CD4-positive, alpha-beta T cell treated with Interleukin-21 for 1 hour (primary cell): ENCODE results near the gene EMX1.

Source experiments
- DNase-seq: peaks from one replicate; pipeline ENCODE4 v3.0.0-alpha.2; 2020

Gene EMX1

GRCh38 chr2:72945450-72946019, 28.2 kb downstream of the EMX1 start:
- no peak for DNase-seq

DNA sequence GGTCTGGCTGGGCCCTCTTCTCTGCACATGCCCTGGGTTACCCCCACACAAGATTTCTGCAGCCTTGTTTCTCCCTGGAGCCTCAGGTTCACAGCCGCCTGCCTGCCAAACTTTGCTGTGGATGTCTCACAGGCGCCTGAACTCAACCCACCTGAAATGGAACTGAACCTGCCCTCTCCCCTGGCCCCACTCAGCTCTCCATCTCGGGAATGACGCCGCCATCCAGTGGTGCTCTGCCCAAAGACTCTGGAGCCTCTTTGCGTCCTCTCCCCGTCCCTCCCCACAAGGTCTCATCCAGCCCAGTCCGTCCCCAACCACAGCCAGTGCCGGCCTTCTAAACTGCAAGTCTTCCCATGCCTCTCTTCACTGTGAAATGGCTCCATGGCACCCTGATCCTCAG, 29.1 kb downstream of the EMX1 start:
- no peak for DNase-seq

GRCh38 chr2:72947952-72948830, 30.9 kb downstream of the EMX1 start:
- no peak for DNase-seq

- no peak for DNase-seq
These were observed 31.7 kb downstream of the EMX1 start for GRCh38 chr2:72949045-72949444.

GRCh38 chr2:72949642-72950041, 32.3 kb downstream of the EMX1 start:
- DNase-seq, result no peak

GRCh38 chr2:72950558-72951255, 33.4 kb downstream of the EMX1 start:
- DNase-seq, result no peak

DNA sequence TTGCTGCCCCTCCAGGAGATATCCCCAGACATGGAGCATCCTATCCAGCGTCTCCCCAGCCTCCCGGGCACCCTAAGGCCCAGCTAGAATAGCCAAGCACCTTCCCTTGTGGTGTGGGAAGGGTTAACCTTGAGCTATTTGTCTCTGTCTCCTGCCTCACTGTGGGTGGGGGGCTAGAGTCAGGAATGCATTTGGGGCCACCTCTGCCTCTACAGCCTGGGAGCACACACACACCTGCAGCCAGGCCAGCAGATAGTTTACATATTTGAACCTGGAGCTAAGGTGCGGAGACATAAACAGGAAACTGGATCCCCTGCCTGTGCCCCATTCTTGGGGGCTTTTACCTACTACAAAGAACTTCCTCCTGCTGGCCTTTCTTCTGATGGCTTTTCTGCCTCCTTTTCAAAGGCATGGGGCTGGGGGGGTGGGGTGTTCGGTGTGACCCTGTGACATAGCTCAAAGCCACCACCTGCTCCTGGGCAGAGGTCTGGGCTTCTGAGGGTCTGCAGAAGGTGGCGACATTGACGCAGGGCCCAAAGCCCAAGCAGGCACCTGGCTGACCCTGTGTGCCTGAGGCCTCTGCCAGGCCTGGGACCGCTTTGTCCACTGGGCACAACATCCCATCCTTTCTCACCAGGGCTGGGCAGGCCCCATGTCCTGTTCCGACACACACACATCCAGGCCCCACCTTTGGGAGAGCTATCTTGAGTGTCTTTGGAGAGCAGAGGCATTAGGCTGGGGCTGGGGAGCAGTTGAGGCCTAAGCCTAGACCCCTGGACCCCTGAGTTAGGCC, 34.2 kb downstream of the EMX1 start:
- no peak for DNase-seq

GRCh38 chr2:72952110-72952823, 34.9 kb downstream of the EMX1 start:
- no peak for DNase-seq

GRCh38 chr2:72952961-72953360, 35.6 kb downstream of the EMX1 start:
- DNase-seq, result no peak

- DNase-seq, result no peak
These were observed 36.2 kb downstream of the EMX1 start for GRCh38 chr2:72953528-72953927.

GRCh38 chr2:72953976-72954375, 36.7 kb downstream of the EMX1 start:
- DNase-seq, result peak; percentile 42

- no peak for DNase-seq
These were observed 37.3 kb downstream of the EMX1 start for GRCh38 chr2:72954376-72955227.

- no peak for DNase-seq
These were observed 38.1 kb downstream of the EMX1 start for GRCh38 chr2:72955228-72956049.

DNA sequence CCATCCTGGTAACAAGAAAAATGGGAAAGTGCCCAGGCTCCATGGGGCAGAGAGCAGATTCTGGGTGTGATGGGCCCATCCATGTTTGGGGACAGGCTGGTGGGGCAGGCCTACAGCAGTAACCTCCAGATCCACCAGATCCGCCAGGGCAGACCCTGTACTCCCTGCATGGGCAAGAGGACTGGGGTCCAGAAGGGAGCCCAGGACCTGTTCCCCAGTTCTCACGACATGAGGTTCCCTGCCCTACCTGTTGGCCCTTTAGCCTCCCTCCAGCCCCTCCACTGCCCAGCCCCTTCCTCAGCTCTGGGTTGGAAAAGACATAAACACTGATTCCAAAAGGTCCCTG, 38.7 kb downstream of the EMX1 start:
- no peak for DNase-seq

GRCh38 chr2:72956936-72957335, 39.6 kb downstream of the EMX1 start:
- no peak for DNase-seq

DNA sequence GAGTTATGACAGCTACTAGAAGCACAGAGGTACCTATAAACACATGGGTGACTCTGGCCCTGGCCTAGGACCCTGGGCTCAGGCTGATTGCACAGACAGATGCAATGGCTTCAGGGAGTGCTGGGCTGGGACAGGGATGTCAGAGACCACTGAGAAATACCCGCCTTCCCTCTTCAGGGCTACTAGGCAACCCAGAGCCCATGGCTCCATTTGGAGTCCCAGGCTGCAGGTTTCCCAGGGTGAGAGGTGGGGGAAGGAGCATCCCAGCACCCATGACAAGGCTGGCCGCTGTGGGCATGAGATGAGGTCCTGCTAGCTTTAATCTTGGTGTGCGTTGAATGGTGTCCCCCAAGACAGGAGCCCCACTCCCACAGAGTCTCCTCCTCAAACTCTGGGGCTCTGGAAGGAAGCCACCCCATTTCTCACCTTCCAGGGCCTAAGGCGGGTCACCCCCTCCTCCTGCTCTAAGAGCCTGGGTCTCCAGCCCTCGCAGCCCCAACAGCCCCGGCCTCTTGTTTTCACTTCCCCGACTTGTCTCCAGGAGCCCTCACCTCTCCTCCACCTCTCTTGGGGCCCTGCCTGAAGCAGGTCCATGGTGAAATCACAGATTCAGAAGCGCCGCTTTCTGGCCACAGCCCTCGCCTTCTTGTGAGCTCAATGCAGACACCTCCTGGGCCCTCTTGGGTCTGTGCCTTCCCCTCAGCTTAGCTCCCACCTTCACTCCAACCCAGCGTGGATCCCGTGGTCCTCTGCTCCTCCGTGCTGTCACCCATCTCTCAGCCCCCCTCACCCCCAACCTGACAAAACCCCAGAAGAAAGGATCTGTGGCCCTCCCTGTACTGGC, 41.4 kb downstream of the EMX1 start:
- no peak for DNase-seq

DNA sequence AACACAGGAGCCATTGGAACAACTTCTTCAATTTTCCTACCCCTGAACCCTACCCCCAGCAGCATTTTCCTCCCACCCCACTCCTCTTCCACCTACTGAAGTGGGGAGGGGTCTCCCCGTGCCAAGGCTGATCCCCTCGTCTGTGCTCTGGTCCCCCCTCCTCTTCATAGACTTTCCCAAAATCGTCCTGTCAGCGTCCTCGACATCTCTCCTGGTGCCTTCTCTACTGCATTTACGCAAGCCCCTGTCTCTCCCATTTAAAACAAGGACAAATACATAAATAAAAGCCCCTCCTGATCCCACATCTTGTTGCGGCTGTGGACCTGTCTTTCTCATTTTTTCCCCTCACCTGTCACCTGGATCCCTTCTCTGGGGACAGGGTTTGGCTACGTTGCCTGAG, 42.2 kb downstream of the EMX1 start:
- no peak for DNase-seq

- DNase-seq, result no peak
These were observed 43.0 kb downstream of the EMX1 start for GRCh38 chr2:72959995-72960981.
